Muscle of leg (tissue), 11 donors: Measurements from ENCODE around the gene FUT7. TPM values are rescaled to one million over a fixed set of nuclear protein-coding genes. Genes with fewer than 3 reads are reported as not detected.

ENCODE experiments used
- DNase-seq: peaks from one replicate; pipeline ENCODE4 v3.0.0; 2013
- H3K27ac ChIP-seq: one replicate; pipeline ENCODE4 v1.5.1; 2013; ENCODE audit warnings: mild to moderate bottlenecking, low read length, control low read depth
- H3K27me3 ChIP-seq: one replicate; pipeline ENCODE4 v1.6.1; 2013; ENCODE audit warnings: low read length; ENCODE audit not compliant: control insufficient read depth, insufficient read depth
- H3K36me3 ChIP-seq: one replicate; pipeline ENCODE4 v1.6.1; 2013; ENCODE audit warnings: low read length; ENCODE audit not compliant: control insufficient read depth, insufficient read depth
- H3K4me1 ChIP-seq: one replicate; pipeline ENCODE4 v1.6.1; 2013; ENCODE audit warnings: low read length; ENCODE audit not compliant: control insufficient read depth, insufficient read depth
- H3K4me3 ChIP-seq: one replicate; pipeline ENCODE4 v1.5.1; 2013; ENCODE audit warnings: low read length, control low read depth
- H3K9me3 ChIP-seq: replicated peaks from 2 replicates; pipeline ENCODE4 v1.6.1; 2013; ENCODE audit warnings: low read depth, low read length; ENCODE audit not compliant: control insufficient read depth
- WGBS: methylation state at CpG from one replicate; pipeline ENCODE4 v1.1.5; 2013; ENCODE audit warnings: missing lambda C conversion rate; ENCODE audit not compliant: insufficient coverage; 5-methylcytosine and 5-hydroxymethylcytosine counted together
- polyA plus RNA-seq, 8 donors: library from polyadenylated mRNA; unstranded; fragments of 120-200 nt; gene quantifications; one replicate each; pipeline versions ENCODE4 v1.2.1 to v1.2.3, GENCODE V29; 2013; ENCODE audit warnings: inconsistent platforms in 1 of 8, low replicate concordance in 1 of 8; ENCODE audit not compliant: insufficient read length in 8 of 8, insufficient read depth in 1 of 8
- total RNA-seq: library from RNA; stranded (reverse); fragments of 120-200 nt; gene quantifications from one replicate; pipeline ENCODE4 v1.2.4, GENCODE V29; 2013

The FUT7 gene
- total and polyA plus RNA-seq, 9 donors: 0.05 to 0.16 (median 0.10) TPM; not detected in 5

- 85% methylated on average over 59 of the region's 65 CpGs for WGBS
- no peak overlapping the region for H3K27ac ChIP-seq
- H3K27me3 ChIP-seq: peaks cover 8% of the 10 kb centered on the region
- peaks cover 54% of the 10 kb centered on the region for H3K4me1 ChIP-seq
- DNase-seq: no peak
- H3K4me3 ChIP-seq: no peak overlapping the region
- H3K36me3 ChIP-seq: no peaks in the 10 kb centered on the region
- no peaks in the 10 kb centered on the region for H3K9me3 ChIP-seq
These were observed 1.1 kb downstream of the FUT7 start for GRCh38 chr9:137030538-137031527.

DNA sequence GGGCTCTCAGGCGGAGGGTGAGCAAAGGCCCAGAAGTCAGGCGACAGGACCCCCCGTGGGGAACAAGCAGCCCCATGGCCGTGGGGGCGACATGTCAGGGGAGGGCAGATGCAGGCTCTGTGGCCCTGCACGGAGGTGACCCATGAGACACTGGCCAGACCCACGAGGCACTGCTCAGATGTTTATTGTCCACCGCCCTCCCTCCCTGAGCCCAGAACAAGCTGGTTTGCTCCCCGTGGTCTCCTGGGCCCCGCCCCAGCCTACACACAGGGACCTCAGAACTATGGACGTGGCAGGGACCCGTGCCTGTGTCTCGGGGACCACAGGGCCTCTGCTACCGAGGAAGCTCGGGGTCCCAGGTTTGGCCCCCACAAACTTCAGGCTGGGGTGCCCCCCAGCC lies 1.9 kb downstream of the FUT7 start:
- 74% methylated on average over 14 of the region's 15 CpGs for WGBS
- DNase-seq: no peak
- peaks cover 55% of the 10 kb centered on the region for H3K4me1 ChIP-seq
- H3K36me3 ChIP-seq: no peaks in the 10 kb centered on the region
- H3K9me3 ChIP-seq: no peaks in the 10 kb centered on the region
- H3K27ac ChIP-seq: no peak overlapping the region
- H3K4me3 ChIP-seq: no peak overlapping the region
- peaks cover 8% of the 10 kb centered on the region for H3K27me3 ChIP-seq

GRCh38 chr9:137029058-137029936 lies 2.6 kb downstream of the FUT7 start:
- no peak overlapping the region for H3K4me3 ChIP-seq
- H3K36me3 ChIP-seq: no peaks in the 10 kb centered on the region
- H3K4me1 ChIP-seq: peaks cover 49% of the 10 kb centered on the region
- peak; percentile 58 for DNase-seq
- H3K27ac ChIP-seq: no peak overlapping the region
- WGBS: 38% methylated on average over 5 of the region's 19 CpGs
- H3K27me3 ChIP-seq: peaks cover 5% of the 10 kb centered on the region
- H3K9me3 ChIP-seq: no peaks in the 10 kb centered on the region

GRCh38 chr9:137028263-137029057 lies 3.4 kb downstream of the FUT7 start:
- Histone ChIP-seq H3K27me3 (peaks cover 5% of the 10 kb centered on the region), H3K36me3 (no peaks in the 10 kb centered on the region), H3K27ac (no peak overlapping the region), H3K9me3 (no peaks in the 10 kb centered on the region), H3K4me3 (peak overlapping the region; percentile 56), H3K4me1 (peaks cover 57% of the 10 kb centered on the region)
- under 1% methylated on average over 95 of the region's 98 CpGs for WGBS
- peak; percentile 78 for DNase-seq

- 2% methylated on average over 95 of the region's 95 CpGs for WGBS
- no peak within 1 kb of the TSS for H3K27ac ChIP-seq
- H3K4me1 ChIP-seq: peaks cover 62% of the 10 kb centered on the region
These were observed 4.3 kb downstream of the FUT7 start, which contains the start of gene ABCA2 for GRCh38 chr9:137027369-137028262. Gene ABCA2 (minus strand): TSS chr9:137028237. CDS start chr9:137028140, 97 bp downstream.

DNA sequence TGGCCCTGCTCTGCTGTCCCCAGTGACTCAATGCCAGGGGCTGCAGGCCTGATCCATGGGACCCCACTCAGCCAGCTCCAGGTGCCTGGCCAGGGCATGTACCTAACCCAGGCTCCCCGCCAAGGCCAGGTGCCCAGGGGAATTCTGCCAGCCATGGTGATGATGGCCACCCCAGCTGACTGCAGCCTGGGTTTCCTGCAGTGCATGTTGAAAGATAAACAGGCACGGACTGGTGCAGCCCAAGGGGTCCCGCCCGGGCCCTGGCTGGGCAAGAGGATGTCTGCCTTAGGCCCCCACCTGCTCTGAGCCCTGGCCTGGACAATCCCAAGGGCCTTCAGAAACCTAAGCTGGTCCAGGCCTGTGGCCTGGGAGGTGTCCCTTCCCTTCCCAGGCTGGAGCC lies 5.1 kb downstream of the FUT7 start:
- H3K27ac ChIP-seq: no peak overlapping the region
- DNase-seq: no peak
- no peaks in the 10 kb centered on the region for H3K9me3 ChIP-seq
- 64% methylated on average over 2 of the region's 4 CpGs for WGBS
- peaks cover 5% of the 10 kb centered on the region for H3K27me3 ChIP-seq
- no peaks in the 10 kb centered on the region for H3K36me3 ChIP-seq
- no peak overlapping the region for H3K4me3 ChIP-seq
- peaks cover 60% of the 10 kb centered on the region for H3K4me1 ChIP-seq

More at GRCh38 chr9:137027369-137028262, 4.3 kb downstream of the FUT7 start, which contains the start of gene ABCA2:
- H3K27me3 ChIP-seq: peaks cover 5% of the 10 kb centered on the region
- DNase-seq: no peak
- H3K4me3 ChIP-seq: peak within 1 kb of the TSS; percentile 56
- no peaks in the 10 kb centered on the region for H3K36me3 ChIP-seq
- H3K9me3 ChIP-seq: no peaks in the 10 kb centered on the region

DNA sequence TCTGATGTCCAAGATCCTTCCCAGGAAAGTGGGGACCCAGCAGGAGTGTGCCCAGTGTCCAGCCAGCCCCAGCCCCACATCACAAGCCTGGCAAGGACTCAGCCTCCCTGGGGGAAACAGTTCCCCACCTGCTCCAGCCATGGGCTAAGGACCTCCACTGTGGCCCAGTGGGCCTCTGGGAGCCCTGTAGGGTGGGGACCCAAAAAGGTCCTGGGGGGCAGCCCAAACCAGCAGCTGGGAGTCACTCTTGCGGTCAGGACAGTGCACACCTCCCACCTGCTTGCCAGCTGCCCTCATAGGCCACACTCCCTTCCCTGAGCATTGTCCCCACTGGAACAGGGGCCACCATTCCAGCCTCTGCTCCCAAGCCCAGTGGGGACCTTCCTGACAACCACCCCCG lies 5.5 kb downstream of the FUT7 start:
- DNase-seq: no peak
- Histone ChIP-seq H3K4me1 (peaks cover 58% of the 10 kb centered on the region), H3K27ac (no peak overlapping the region), H3K36me3 (no peaks in the 10 kb centered on the region), H3K4me3 (no peak overlapping the region), H3K27me3 (peaks cover 5% of the 10 kb centered on the region), H3K9me3 (no peaks in the 10 kb centered on the region)
- WGBS: 100% methylated on average over 1 of the region's 2 CpGs

- Histone ChIP-seq H3K9me3 (no peaks in the 10 kb centered on the region), H3K27ac (no peak overlapping the region), H3K36me3 (no peaks in the 10 kb centered on the region), H3K27me3 (peaks cover 5% of the 10 kb centered on the region), H3K4me1 (peaks cover 50% of the 10 kb centered on the region), H3K4me3 (no peak overlapping the region)
- no peak for DNase-seq
- 76% methylated on average over 20 of the region's 21 CpGs for WGBS
These were observed 6.3 kb downstream of the FUT7 start for GRCh38 chr9:137025517-137025966.

- Histone ChIP-seq H3K4me1 (peaks cover 41% of the 10 kb centered on the region), H3K36me3 (peaks cover 3% of the 10 kb centered on the region), H3K4me3 (no peak overlapping the region), H3K27me3 (no peaks in the 10 kb centered on the region), H3K27ac (no peak overlapping the region), H3K9me3 (no peaks in the 10 kb centered on the region)
- no peak for DNase-seq
- WGBS: 48% methylated on average over 15 of the region's 15 CpGs
These were observed 8.3 kb downstream of the FUT7 start for GRCh38 chr9:137023583-137023991.
